Retina (tissue), 1 donor: ENCODE results near the gene FGF14.

Experiments used
- DNase-seq: peaks from one replicate; pipeline ENCODE4 v3.0.0-alpha.2; 2016

The FGF14 gene

GRCh38 chr13:101970341-101970740, 431.5 kb downstream of the FGF14 start:
- DNase-seq, result no peak

- DNase-seq, result no peak
Observed at GRCh38 chr13:101967781-101968180, 434.1 kb downstream of the FGF14 start.

DNA sequence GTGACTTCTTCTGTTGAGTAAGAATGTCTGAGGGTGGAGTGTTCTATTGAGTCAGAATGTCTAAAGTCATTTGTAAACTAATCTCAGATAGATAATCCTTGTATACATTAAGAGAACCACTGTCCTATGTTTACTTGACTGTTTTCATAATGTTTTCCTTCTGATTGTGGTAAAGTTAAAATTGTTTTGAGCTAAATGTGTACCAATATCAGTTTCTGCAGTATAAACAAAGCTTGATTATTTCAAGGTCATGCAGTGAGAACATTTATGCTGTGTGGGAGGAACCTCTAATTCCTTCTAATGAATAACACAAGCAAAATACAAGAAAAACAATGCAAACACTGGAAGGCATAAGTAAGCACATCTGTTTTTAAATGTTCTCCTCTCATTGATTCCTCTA, 434.6 kb downstream of the FGF14 start:
- DNase-seq, result no peak

GRCh38 chr13:101965096-101965495, 436.8 kb downstream of the FGF14 start:
- DNase-seq, result no peak

GRCh38 chr13:101959016-101959415, 442.8 kb downstream of the FGF14 start:
- DNase-seq, result no peak

DNA sequence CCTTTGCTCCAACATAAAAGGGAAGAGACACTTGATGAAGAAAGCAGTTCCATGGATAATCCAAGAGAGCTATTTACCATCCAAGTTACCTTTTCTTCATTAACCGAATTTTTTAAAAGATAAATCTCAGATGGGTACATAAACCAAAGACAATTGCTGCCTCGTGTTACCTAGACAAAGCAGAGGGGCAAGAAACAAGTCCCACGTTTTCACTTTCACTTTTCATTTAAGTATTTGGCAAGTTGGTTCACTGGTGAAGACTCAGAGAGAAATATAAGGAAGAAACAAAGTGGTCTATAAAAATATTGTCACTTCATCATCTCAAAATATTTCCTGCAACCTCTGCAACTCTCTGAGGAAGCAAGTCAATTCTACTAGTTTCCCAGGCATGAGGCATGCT, 446.1 kb downstream of the FGF14 start:
- no peak for DNase-seq

DNA sequence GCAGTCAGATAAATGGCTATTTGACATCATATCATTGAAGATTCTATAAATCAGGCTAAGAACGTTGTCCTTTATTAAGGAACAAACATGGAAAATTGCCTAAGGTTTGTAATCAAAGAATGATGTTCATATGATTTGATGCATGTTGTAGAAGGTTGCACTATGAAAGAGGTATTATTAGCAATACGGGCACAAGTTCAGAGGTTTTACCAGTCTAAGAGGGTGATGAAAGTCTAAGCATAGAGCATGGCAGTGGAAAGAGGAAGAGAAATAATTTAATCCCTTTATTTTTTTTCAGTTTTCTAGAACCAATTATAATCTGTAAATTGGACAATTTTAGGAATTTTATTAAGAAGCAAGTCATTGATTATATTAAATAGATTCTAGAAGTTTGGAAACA, 450.7 kb downstream of the FGF14 start:
- DNase-seq, result no peak

DNA sequence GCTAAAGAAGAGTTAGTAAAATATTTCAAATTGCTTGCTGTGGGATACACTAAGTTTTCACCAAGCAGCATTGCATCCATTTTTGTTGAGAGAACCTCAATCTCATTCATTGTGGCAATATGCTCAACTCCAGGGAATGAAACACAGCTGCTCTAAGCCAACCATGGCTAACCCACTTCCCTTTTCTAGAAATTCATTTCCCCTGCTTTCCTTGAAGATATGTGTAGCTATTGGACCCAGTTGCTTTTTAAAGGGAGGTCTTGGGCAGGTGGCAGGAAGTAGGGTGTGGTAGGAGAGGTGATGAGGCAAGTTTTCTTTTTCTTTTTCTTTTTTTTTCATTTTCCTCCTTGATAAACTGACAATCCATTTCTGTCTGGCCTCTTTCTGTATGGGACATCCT, 452.2 kb downstream of the FGF14 start:
- DNase-seq, result no peak

DNA sequence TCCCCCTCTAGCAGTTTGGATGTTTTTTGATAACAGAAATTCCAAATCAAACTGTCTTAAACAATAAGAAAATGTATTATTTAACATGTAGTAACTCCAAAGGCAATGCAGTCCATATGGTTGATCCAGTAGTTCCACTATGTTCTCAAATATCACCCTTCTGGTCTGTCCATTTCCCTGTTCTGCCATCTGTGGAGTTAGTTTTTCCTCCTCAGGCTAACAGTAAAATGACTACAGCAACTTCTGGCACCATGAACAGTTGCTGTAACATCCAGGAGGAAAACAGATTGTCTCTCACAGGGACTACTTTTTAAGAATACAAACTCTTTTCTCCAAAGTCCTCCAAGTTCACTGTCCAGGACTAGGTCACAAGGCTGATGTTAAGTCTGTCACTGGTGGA, 455.4 kb downstream of the FGF14 start:
- DNase-seq, result no peak

DNA sequence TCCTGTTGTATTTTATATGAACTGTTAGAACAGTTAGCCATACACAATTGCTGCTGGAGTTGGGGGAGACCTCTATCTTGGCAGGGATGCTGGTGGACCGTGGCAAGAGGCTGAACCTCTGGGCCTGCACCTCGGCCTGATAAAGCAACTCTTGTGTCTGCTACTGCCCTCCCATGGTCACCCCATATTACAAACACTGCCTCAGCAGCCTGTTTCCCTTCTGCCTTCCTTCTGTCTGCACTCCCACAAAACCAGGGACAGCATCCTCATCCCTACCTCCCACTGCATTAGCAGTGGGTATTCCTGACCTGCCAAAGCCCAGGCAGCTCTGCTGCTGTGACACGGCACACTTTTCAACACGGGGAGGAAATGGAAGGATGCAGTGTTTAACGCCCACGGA, 456.4 kb downstream of the FGF14 start:
- DNase-seq, result no peak

GRCh38 chr13:101944521-101944920, 457.3 kb downstream of the FGF14 start:
- no peak for DNase-seq

GRCh38 chr13:101942535-101943157, 459.2 kb downstream of the FGF14 start:
- DNase-seq, result no peak

DNA sequence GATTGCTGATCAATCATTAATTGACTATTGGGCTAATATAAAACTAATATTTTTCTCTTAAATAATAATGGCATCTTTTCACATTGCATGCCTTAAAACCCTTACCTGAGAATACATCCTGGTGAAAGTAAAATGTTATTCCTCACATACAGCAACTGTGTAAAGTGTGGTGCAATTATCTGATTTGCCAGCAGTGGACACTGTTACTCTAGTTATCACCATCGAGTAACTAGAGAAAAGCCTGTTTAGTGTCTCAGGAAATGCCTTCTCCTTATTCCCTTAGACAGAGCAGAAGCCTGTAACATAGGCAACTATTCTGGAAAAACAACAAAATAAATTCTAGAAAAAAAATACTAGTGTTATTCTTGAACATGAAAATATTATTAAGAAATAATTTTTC, 459.8 kb downstream of the FGF14 start:
- no peak for DNase-seq

DNA sequence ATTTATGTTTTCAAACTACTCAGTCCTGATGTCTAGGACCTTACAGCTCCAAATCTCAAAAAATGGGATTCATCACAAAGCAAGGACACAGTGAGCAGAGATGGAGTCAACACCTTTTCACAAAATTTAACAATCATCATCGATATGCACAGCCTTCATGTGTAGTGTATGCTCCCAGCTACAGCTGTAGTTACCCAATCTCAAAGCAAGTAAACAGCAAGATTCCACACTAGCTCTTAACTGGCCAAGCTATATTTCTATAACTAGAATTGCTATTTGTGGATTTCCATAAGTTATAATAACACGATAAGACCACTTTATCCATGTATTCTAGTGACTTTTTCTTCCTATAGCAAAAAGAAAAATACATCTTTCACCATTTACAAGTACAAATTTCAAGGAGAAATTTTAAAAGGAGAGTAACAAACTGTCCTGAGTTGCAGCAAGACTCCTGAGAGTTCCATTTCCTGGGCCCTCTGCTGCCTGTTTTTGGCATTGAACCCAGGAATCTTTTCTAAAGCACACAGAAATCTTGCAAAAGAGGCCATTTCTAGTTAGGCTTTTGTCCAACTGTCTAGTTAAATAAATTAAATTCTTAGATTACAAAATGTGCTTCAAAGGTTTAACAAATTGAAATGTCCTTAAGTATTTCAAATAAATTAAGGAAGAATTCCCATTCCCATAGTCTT, 460.6 kb downstream of the FGF14 start:
- DNase-seq, result no peak

DNA sequence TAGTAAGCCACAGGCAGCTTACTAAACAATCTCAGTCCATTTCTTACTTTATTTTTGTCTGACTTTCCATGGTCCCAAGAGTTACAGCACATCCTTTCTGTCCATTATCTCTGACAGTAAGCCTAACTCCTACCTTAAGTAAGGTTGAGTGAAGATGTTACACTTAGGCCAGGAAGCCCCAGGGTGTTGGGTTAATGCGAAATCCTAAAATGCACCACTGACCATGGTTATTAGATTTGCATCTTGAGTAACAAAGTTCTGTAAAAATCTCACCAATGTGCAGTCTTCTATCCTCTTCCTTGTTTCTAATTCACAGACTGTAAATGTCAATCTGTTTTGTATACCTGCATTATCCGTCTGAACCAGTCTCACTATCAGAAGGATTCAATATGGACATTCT, 462.5 kb downstream of the FGF14 start:
- no peak for DNase-seq

- no peak for DNase-seq
Observed at GRCh38 chr13:101935828-101936227, 466.0 kb downstream of the FGF14 start.

DNA sequence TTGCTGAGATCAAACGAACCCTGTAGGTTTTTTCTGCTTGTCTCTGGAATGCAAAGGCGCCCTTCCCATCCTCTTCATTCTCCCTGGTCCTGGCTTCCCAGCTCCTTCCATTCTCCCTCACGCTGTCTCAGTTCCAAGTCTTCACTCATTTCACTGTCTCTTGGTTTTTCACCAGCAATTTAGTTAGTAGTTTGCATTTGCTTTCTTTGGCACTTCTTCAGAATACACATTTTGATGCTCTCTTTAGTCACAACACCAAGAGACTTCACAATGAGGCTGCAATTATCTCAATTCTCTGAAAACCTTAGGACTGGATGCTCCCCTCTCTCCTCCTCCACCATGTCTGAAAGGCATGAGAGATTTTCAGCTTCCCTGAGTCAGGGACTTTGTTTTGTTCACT, 470.7 kb downstream of the FGF14 start:
- no peak for DNase-seq

- DNase-seq, result no peak
Observed at GRCh38 chr13:101930331-101930730, 471.5 kb downstream of the FGF14 start.

- no peak for DNase-seq
Observed at GRCh38 chr13:101925731-101926130, 476.1 kb downstream of the FGF14 start.

GRCh38 chr13:101919541-101920181, 482.2 kb downstream of the FGF14 start:
- DNase-seq, result peak; percentile 82

DNA sequence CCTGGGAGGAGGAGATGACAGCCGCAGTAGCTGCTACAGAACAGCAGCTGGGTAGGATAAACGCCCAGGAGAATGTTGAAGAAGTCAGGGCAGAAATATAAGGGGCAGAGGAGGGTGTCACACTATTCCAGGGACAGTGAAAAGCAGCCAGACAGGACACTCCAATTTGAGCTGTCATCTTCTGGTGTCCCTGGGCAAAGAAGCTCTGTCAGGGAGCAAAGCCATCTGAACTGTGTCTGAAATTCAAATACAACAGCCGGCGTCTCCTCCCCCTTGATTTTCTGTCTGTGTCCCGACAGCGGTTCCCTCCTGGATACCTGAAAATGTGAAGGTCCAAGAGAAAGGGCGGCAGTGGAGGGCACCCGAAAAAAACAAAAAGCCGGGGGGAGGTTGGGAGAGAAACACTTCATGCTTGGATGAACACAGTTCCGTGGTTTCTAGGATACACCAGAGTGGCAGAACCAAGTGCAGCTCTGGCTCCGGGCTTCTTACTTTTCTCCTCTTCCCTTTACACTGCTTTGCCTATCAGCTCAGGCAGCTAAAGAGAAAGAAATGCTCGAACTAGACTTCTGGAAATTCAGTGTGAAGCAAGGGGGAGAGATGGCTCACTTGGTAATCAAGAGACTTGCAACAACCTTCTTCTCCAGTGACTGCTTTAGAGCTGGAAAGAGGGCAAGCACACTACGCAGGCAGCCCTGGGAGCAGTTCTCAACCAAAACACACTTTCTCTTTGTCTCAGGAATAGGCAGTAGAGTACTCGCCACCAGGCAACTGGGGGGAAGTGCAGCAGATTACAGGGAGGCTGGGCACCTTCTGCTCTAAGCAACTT, 483.8 kb downstream of the FGF14 start:
- DNase-seq, result peak; percentile 75

- DNase-seq, result peak; percentile 50
Observed at GRCh38 chr13:101917475-101917810, 484.4 kb downstream of the FGF14 start.

DNA sequence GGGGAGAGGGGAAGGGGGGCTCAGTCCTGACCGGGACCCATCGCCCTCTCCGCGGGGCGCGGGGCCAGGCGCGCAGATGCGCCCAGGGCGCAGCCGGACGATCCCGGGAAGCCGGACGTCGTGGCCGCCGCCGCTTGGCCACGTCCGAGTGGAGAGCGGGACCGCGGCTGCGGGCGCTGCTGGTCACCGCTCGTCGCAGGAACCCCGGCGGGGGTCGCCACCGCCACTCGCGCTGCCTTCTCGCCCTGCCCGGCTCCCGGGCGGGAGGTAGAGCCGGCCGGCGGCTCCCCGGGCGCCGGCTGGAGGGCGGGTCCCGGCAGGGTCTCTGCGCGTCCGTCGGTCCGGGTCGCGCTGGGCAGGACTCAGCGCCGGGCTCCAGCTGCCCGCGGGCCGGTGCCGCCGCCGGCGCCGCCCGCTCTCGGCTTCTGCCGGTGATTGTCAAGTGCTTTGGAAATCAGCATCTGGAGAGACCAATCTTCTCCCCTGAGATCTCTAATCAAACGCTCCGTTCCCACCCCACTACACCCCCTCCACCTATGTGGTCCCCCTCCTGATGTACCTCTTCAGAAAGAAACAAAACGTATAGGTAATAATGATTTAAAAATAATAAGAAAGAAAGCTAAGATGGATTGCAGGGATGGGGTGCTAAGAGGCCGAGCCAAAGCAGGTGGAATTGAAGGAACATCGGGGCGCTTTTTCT, 484.9 kb downstream of the FGF14 start:
- no peak for DNase-seq
